ENCODE data around the gene MAP4K1. TPM values are rescaled to one million over a fixed set of nuclear protein-coding genes. Genes with fewer than 3 reads are reported as not detected.

Gene MAP4K1
- total RNA-seq, 1 donor from 2014 or later: 2.1 TPM

DNA sequence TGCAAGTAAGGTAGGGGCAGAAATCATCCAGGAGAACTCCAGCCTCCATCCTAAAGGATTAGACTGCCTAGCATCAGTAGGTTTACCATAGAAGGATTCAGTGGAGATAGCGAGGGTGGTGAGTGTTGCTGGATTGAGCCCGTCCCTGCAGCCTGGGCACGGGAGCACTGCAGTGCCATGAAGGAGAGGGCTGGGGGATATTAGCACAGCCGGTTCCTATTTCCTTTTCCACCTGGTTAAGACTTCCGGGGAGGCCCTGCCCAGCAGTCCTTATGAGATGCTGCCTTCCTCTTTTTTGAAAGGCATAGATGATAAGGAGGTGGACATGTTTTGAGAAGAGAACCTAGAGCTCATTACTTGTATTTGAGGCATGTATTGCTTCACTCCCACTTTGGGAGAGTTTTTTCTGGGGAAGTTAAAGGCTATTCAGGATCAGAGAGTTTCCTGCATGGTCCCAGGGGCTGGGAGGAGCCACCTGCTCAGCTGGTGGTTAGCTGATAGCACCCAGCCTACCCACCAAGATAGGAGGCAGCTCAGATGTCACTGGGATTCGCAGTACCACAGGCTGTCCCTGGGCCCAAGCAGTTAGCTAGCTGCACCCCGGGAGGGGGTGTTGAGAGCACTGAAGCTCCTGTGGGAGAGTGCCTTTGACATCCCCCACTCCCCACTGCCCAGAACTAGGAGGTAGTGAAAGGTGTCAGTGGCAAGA lies 46.9 kb upstream of the MAP4K1 start:
- H3K4me3 Mint-ChIP-seq (ENCODE audit: unreplicated experiment): no peak overlapping the region
- no peak for DNase-seq (ENCODE audit: extremely low spot score, unreplicated experiment)
- no peaks in the 10 kb centered on the region for H3K27me3 Mint-ChIP-seq (ENCODE audit: unreplicated experiment)
- H3K27ac Mint-ChIP-seq (ENCODE audit: unreplicated experiment): peak overlapping the region; percentile 98
- H3K36me3 Mint-ChIP-seq (ENCODE audit: unreplicated experiment): peaks cover 14% of the 10 kb centered on the region
- no peaks in the 10 kb centered on the region for H3K9me3 Mint-ChIP-seq (ENCODE audit: unreplicated experiment)
- TF ChIP-seq, protein P1, sequence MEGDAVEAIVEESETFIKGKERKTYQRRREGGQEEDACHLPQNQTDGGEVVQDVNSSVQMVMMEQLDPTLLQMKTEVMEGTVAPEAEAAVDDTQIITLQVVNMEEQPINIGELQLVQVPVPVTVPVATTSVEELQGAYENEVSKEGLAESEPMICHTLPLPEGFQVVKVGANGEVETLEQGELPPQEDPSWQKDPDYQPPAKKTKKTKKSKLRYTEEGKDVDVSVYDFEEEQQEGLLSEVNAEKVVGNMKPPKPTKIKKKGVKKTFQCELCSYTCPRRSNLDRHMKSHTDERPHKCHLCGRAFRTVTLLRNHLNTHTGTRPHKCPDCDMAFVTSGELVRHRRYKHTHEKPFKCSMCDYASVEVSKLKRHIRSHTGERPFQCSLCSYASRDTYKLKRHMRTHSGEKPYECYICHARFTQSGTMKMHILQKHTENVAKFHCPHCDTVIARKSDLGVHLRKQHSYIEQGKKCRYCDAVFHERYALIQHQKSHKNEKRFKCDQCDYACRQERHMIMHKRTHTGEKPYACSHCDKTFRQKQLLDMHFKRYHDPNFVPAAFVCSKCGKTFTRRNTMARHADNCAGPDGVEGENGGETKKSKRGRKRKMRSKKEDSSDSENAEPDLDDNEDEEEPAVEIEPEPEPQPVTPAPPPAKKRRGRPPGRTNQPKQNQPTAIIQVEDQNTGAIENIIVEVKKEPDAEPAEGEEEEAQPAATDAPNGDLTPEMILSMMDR (IDR thresholded peaks at IDR 0.05): no peak
- peaks cover 97% of the 10 kb centered on the region for H3K4me1 Mint-ChIP-seq (ENCODE audit: unreplicated experiment)

DNA sequence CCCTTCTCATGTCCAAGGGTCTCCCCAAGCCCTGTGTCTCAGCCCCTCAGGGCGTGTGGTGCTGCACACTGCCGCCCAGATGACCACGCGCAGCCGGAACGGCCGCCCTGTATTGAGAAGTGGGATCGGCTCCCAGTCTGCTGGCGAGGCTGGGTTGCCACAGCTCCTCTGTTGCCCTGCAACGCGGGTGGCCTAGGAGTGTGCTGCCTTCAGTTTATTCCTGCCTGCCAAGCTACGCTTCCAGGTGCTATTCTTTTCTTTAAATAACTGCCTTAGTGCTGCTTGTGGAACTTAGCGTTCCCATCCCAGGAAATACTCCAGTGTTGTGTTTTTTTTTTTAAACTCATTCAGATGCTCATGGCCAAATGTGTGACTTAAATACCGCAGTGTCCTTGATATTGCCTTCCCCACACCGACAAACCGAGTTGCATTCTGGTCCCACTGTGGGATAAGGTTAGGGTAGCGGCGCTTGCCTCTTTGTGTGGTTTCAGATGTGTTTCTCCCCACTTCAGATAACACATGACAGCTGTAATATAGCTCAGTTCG lies 46.3 kb upstream of the MAP4K1 start:
- Mint-ChIP-seq H3K4me3 (ENCODE audit: unreplicated experiment) (no peak overlapping the region), H3K9me3 (ENCODE audit: unreplicated experiment) (no peaks in the 10 kb centered on the region), H3K27me3 (ENCODE audit: unreplicated experiment) (no peaks in the 10 kb centered on the region), H3K27ac (ENCODE audit: unreplicated experiment) (peak overlapping the region; percentile 98), H3K36me3 (ENCODE audit: unreplicated experiment) (peaks cover 14% of the 10 kb centered on the region), H3K4me1 (ENCODE audit: unreplicated experiment) (peaks cover 97% of the 10 kb centered on the region)
- no peak for DNase-seq (ENCODE audit: extremely low spot score, unreplicated experiment)
- TF ChIP-seq, protein P1 (IDR thresholded peaks at IDR 0.05): no peak

DNA sequence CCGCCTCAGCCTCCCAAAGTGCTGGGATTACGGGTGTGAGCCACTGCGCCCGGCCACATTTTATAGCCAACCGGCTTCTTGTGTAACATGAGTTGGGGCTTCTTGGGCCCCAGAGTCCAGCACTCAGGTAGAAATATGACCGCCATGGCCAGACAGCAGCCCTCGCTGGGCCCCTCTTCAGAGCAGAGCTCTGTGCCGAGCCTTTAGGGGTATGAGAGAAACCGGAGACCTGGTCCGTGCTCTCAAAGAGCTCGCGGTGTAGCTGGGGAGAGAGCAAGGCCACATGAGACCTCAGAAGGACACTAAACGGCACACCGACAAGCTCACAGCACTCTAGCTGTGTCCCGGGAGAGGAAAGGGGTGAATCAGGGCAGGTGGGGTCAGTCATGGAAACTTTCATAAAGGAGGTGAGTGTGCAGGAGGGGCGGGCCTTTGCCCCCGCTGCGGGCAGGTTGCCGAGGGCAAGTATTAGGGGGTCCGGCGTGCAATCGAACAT lies 45.5 kb upstream of the MAP4K1 start:
- no peaks in the 10 kb centered on the region for H3K9me3 Mint-ChIP-seq (ENCODE audit: unreplicated experiment)
- no peaks in the 10 kb centered on the region for H3K27me3 Mint-ChIP-seq (ENCODE audit: unreplicated experiment)
- no peak for DNase-seq (ENCODE audit: extremely low spot score, unreplicated experiment)
- peak overlapping the region; percentile 98 for H3K27ac Mint-ChIP-seq (ENCODE audit: unreplicated experiment)
- H3K4me3 Mint-ChIP-seq (ENCODE audit: unreplicated experiment): no peak overlapping the region
- peaks cover 96% of the 10 kb centered on the region for H3K4me1 Mint-ChIP-seq (ENCODE audit: unreplicated experiment)
- peaks cover 14% of the 10 kb centered on the region for H3K36me3 Mint-ChIP-seq (ENCODE audit: unreplicated experiment)
- TF ChIP-seq, protein P1 (IDR thresholded peaks at IDR 0.05): no peak

DNA sequence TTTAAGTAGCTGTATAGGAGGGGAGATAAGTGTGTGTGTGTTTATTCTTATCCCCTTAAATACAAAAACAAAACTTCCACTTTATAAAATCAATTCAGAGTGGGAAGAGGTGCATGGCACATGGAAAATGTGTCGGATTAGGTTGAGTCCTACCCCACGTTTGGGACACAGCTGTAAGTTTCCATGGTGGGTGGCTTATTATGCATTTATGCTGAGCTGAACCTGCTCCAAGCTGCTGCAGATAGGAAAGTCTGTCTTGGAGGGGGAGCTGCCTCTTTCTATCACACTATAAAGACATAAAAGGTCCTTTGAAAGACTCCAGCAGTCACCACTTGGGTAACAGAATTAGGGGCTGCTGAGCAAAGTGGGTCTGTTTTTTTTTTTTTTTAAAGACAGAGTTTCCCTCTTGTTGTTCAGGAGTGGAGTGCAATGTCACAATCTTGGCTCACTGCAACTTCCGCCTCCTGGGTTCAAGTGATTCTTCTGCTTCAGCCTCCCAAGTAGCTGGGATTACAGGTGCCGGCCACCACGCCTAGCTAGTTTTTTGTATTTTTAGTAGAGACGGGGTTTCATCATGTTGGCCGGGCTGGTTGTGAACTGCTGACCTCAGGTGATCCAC lies 44.9 kb upstream of the MAP4K1 start:
- TF ChIP-seq, protein P1 (IDR thresholded peaks at IDR 0.05): no peak
- no peak for DNase-seq (ENCODE audit: extremely low spot score, unreplicated experiment)
- Mint-ChIP-seq H3K27me3 (ENCODE audit: unreplicated experiment) (no peaks in the 10 kb centered on the region), H3K4me1 (ENCODE audit: unreplicated experiment) (peaks cover 96% of the 10 kb centered on the region), H3K4me3 (ENCODE audit: unreplicated experiment) (no peak overlapping the region), H3K36me3 (ENCODE audit: unreplicated experiment) (peaks cover 12% of the 10 kb centered on the region), H3K9me3 (ENCODE audit: unreplicated experiment) (no peaks in the 10 kb centered on the region), H3K27ac (ENCODE audit: unreplicated experiment) (peak overlapping the region; percentile 98)

DNA sequence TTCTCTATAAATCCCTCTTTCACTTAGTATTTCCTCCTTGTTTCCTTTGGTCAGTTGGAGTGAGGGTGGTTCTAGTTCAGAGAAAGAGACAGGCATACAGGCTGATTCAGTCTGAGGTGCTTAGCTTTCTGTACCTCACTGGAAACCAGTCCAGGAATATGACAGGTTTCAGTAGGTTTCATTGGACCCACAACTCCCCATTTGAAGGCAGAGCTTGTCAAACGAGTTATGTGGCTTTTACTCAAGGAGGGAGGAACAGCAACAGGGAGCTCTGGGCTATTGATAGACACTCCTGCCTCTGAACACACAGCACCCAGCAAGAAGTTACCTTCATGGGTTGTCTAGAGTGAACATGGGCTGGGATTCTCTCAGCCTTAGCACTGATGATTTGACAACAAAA lies 44.2 kb upstream of the MAP4K1 start:
- TF ChIP-seq, protein P1 (IDR thresholded peaks at IDR 0.05): no peak
- H3K4me3 Mint-ChIP-seq (ENCODE audit: unreplicated experiment): no peak overlapping the region

More for the DNA sequence above, 44.2 kb upstream of the MAP4K1 start:
- no peaks in the 10 kb centered on the region for H3K9me3 Mint-ChIP-seq (ENCODE audit: unreplicated experiment)
- H3K4me1 Mint-ChIP-seq (ENCODE audit: unreplicated experiment): peaks cover 96% of the 10 kb centered on the region
- H3K27me3 Mint-ChIP-seq (ENCODE audit: unreplicated experiment): no peaks in the 10 kb centered on the region
- peak overlapping the region; percentile 98 for H3K27ac Mint-ChIP-seq (ENCODE audit: unreplicated experiment)
- H3K36me3 Mint-ChIP-seq (ENCODE audit: unreplicated experiment): peaks cover 12% of the 10 kb centered on the region
- no peak for DNase-seq (ENCODE audit: extremely low spot score, unreplicated experiment)

All from osteocyte (in vitro differentiated cells).